H1 (cell line): Measurements from ENCODE around the gene PI4KA. TPM values are rescaled to one million over a fixed set of nuclear protein-coding genes. Genes with fewer than 3 reads are reported as not detected.

ENCODE experiments used
- ATF3 ChIP-seq: IDR thresholded peaks from 2 replicates; pipeline ENCODE4 v1.6.1; 2011; ENCODE audit warnings: low read depth, mild to moderate bottlenecking, low read length; ENCODE audit not compliant: insufficient read depth
- CTBP2 ChIP-seq: IDR thresholded peaks from 2 replicates; pipeline ENCODE4 v1.7.0; 2011; ENCODE audit warnings: borderline replicate concordance, mild to moderate bottlenecking, moderate library complexity, mixed read lengths, low read length; ENCODE audit not compliant: insufficient read depth, insufficient read length
- E2F6 ChIP-seq: IDR thresholded peaks from 2 replicates; pipeline ENCODE4 v1.6.1; 2012; ENCODE audit warnings: inconsistent platforms
- EGR1 ChIP-seq: IDR thresholded peaks from 2 replicates; pipeline ENCODE4 v1.6.1; 2011; ENCODE audit warnings: low read depth, low read length, borderline replicate concordance
- JUND ChIP-seq: IDR thresholded peaks from 2 replicates; pipeline ENCODE4 v1.6.1; 2011; ENCODE audit warnings: mild to moderate bottlenecking, improper control_type of control experiment, low read length
- POLR2A ChIP-seq, 2 experiments: IDR thresholded peaks; 1 replicate in 1 of 2; 2 replicates in 1 of 2; pipeline ENCODE4 v1.6.1; 2011; ENCODE audit warnings: low read depth in 2 of 2, low read length in 2 of 2, mild to moderate bottlenecking in 2 of 2; ENCODE audit errors: control extremely low read depth in 1 of 2
- POU5F1 ChIP-seq: IDR thresholded peaks from 2 replicates; pipeline ENCODE4 v1.6.1; 2011; ENCODE audit warnings: low read depth, mild to moderate bottlenecking, low read length, moderate library complexity
- SP2 ChIP-seq: IDR thresholded peaks from 2 replicates; pipeline ENCODE4 v1.6.1; 2012; ENCODE audit warnings: mild to moderate bottlenecking, low read length, inconsistent platforms
- TEAD4 ChIP-seq: IDR thresholded peaks from 2 replicates; pipeline ENCODE4 v1.6.1; 2012; ENCODE audit warnings: low read depth, low read length, inconsistent platforms, mixed read lengths
- polyA plus RNA-seq, 7 experiments: library from polyadenylated mRNA; depleted of rRNA in 3 of 7; stranded (reverse) in 5 of 7; unstranded in 2 of 7; fragments of >200 nt in 5 of 7; fragments of 200-250 nt in 2 of 7; gene quantifications; 1 replicate in 5 of 7; 2 replicates in 1 of 7; 4 replicates in 1 of 7; pipeline versions ENCODE4 v1.2.1 to v1.2.3, GENCODE V29; 2011 to 2013; ENCODE audit warnings: missing spikeins in 2 of 7, mixed read lengths in 2 of 7
- total RNA-seq: library from RNA; stranded (reverse); fragmentation: NEBNext Ultra II Directional; extraction: Animal tissue kit (Norgen Biotek cat#: 25700); gene quantifications from 2 replicates; pipeline ENCODE4 v1.2.1, GENCODE V29; 2021
- TF ChIP-seq, protein P1 (sequence below): fragments of 300-600 bp; sonication (generic); IDR thresholded peaks from 2 replicates; pipeline ENCODE4 v1.7.1; 2012; ENCODE audit warnings: low read length, moderate library complexity, mild to moderate bottlenecking, inconsistent platforms; ENCODE audit not compliant: insufficient replicate concordance
- TF ChIP-seq, protein P2 (sequence below): IDR thresholded peaks from 2 replicates; pipeline ENCODE4 v1.6.1; 2012; ENCODE audit warnings: inconsistent platforms

PI4KA gene
- total and polyA plus RNA-seq, 2 of the 8 experiments (the other 6 are each of a cell fraction or from before 2014, with no cell fraction given), result 22.5 to 37.7 TPM

DNA sequence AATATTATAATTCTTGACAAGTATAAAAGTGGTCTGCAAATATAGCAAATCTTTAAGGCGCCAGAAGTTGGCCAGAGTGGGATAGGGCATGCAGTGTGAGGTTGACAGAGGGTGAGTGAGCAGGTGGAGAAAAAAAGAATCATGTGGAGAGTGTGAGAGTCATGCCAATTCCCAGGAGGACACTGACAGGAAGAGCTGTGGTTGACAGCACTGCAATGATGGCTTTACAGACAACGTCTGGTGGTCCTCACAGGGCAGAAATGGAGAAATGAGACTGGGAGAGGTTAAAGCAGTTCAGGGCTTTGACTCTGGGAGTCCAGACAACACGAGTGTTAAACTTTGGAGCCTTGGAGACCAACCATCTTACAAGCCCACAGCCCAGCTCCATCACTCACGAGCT lies 49.8 kb downstream of the PI4KA start (continued):
- TF ChIP-seq, protein P1, sequence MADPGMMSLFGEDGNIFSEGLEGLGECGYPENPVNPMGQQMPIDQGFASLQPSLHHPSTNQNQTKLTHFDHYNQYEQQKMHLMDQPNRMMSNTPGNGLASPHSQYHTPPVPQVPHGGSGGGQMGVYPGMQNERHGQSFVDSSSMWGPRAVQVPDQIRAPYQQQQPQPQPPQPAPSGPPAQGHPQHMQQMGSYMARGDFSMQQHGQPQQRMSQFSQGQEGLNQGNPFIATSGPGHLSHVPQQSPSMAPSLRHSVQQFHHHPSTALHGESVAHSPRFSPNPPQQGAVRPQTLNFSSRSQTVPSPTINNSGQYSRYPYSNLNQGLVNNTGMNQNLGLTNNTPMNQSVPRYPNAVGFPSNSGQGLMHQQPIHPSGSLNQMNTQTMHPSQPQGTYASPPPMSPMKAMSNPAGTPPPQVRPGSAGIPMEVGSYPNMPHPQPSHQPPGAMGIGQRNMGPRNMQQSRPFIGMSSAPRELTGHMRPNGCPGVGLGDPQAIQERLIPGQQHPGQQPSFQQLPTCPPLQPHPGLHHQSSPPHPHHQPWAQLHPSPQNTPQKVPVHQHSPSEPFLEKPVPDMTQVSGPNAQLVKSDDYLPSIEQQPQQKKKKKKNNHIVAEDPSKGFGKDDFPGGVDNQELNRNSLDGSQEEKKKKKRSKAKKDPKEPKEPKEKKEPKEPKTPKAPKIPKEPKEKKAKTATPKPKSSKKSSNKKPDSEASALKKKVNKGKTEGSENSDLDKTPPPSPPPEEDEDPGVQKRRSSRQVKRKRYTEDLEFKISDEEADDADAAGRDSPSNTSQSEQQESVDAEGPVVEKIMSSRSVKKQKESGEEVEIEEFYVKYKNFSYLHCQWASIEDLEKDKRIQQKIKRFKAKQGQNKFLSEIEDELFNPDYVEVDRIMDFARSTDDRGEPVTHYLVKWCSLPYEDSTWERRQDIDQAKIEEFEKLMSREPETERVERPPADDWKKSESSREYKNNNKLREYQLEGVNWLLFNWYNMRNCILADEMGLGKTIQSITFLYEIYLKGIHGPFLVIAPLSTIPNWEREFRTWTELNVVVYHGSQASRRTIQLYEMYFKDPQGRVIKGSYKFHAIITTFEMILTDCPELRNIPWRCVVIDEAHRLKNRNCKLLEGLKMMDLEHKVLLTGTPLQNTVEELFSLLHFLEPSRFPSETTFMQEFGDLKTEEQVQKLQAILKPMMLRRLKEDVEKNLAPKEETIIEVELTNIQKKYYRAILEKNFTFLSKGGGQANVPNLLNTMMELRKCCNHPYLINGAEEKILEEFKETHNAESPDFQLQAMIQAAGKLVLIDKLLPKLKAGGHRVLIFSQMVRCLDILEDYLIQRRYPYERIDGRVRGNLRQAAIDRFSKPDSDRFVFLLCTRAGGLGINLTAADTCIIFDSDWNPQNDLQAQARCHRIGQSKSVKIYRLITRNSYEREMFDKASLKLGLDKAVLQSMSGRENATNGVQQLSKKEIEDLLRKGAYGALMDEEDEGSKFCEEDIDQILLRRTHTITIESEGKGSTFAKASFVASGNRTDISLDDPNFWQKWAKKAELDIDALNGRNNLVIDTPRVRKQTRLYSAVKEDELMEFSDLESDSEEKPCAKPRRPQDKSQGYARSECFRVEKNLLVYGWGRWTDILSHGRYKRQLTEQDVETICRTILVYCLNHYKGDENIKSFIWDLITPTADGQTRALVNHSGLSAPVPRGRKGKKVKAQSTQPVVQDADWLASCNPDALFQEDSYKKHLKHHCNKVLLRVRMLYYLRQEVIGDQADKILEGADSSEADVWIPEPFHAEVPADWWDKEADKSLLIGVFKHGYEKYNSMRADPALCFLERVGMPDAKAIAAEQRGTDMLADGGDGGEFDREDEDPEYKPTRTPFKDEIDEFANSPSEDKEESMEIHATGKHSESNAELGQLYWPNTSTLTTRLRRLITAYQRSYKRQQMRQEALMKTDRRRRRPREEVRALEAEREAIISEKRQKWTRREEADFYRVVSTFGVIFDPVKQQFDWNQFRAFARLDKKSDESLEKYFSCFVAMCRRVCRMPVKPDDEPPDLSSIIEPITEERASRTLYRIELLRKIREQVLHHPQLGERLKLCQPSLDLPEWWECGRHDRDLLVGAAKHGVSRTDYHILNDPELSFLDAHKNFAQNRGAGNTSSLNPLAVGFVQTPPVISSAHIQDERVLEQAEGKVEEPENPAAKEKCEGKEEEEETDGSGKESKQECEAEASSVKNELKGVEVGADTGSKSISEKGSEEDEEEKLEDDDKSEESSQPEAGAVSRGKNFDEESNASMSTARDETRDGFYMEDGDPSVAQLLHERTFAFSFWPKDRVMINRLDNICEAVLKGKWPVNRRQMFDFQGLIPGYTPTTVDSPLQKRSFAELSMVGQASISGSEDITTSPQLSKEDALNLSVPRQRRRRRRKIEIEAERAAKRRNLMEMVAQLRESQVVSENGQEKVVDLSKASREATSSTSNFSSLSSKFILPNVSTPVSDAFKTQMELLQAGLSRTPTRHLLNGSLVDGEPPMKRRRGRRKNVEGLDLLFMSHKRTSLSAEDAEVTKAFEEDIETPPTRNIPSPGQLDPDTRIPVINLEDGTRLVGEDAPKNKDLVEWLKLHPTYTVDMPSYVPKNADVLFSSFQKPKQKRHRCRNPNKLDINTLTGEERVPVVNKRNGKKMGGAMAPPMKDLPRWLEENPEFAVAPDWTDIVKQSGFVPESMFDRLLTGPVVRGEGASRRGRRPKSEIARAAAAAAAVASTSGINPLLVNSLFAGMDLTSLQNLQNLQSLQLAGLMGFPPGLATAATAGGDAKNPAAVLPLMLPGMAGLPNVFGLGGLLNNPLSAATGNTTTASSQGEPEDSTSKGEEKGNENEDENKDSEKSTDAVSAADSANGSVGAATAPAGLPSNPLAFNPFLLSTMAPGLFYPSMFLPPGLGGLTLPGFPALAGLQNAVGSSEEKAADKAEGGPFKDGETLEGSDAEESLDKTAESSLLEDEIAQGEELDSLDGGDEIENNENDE, result no peak
- no peak for TF ChIP-seq E2F6
- TF ChIP-seq, protein P2, sequence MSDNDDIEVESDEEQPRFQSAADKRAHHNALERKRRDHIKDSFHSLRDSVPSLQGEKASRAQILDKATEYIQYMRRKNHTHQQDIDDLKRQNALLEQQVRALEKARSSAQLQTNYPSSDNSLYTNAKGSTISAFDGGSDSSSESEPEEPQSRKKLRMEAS, result no peak
- no peak for TF ChIP-seq CTBP2
- no peak for TF ChIP-seq TEAD4
- TF ChIP-seq JUND, result no peak
- no peak for TF ChIP-seq EGR1
- TF ChIP-seq SP2, result no peak
- TF ChIP-seq ATF3, result no peak
- TF ChIP-seq POLR2A (IDR thresholded peaks at IDR 0.05; ENCODE audit: control extremely low read depth in 1 of 2, low read depth in 2 of 2, low read length in 2 of 2), result no peak
- no peak for TF ChIP-seq POU5F1
